Activated CD8-positive, alpha-beta memory T cell treated with anti-CD3 and anti-CD28 coated beads, Interleukin-2, amount 10 ng/mL, durations not matched to agents 7 days and 5 days (primary cell): ENCODE data around the gene EML4. TPM values are rescaled to one million over a fixed set of nuclear protein-coding genes. Genes with fewer than 3 reads are reported as not detected.
A peak's percentile ranks its signal among the peaks of the same experiment; 100 is the strongest.

Experiments
- ATAC-seq: fragments of 150-1000 bp; cut with Tn5 transposase; one replicate; pipeline ENCODE4 v1.10.0; 2021; ENCODE audit warnings: moderate library complexity
- CTCF ChIA-PET: fragments of 350-600 bp; sonication (Branson Sonifier 250); formaldehyde crosslinking; loops from one replicate; lab custom pipeline; 2021; ENCODE audit warnings: antibody characterized with exemption; lab: Charles Lee
- DNase-seq: peaks from one replicate; pipeline ENCODE4 v3.0.0-alpha.2; 2020
- H3K27ac Mint-ChIP-seq: one replicate; pipeline ENCODE4 v1.8.0; 2021; ENCODE audit warnings: mild to moderate bottlenecking, mixed read lengths
- H3K27me3 Mint-ChIP-seq: one replicate; pipeline ENCODE4 v1.8.0; 2021; ENCODE audit warnings: mixed read lengths
- H3K36me3 Mint-ChIP-seq: one replicate; pipeline ENCODE4 v1.8.0; 2021; ENCODE audit warnings: mild to moderate bottlenecking, mixed read lengths
- H3K4me1 Mint-ChIP-seq: one replicate; pipeline ENCODE4 v1.8.0; 2021; ENCODE audit warnings: mixed read lengths
- H3K4me3 Mint-ChIP-seq: one replicate; pipeline ENCODE4 v1.8.0; 2021; ENCODE audit warnings: mild to moderate bottlenecking, moderate library complexity, mixed read lengths
- H3K9me3 Mint-ChIP-seq: one replicate; pipeline ENCODE4 v1.8.0; 2022; ENCODE audit warnings: low read depth, mixed read lengths
- total RNA-seq, 2 experiments: library from RNA; stranded (reverse); gene quantifications; one replicate each; pipeline ENCODE4 v1.2.3, GENCODE V29; 2021

The EML4 gene
- total RNA-seq, 2 experiments from 2014 or later = 73.4 to 110 TPM

- DNase-seq (no peak), ATAC-seq (no peak)
- Mint-ChIP-seq H3K9me3 (no peaks in the 10 kb centered on the region), H3K4me1 (peaks cover 24% of the 10 kb centered on the region), H3K36me3 (peaks cover 44% of the 10 kb centered on the region), H3K27ac (no peak overlapping the region), H3K4me3 (no peak overlapping the region), H3K27me3 (no peaks in the 10 kb centered on the region)
- CTCF ChIA-PET = no interaction called here
These were observed 135.0 kb downstream of the EML4 start for GRCh38 chr2:42304059-42304713.

- Mint-ChIP-seq H3K27ac (no peak overlapping the region), H3K4me1 (peaks cover 14% of the 10 kb centered on the region), H3K4me3 (no peak overlapping the region), H3K36me3 (peaks cover 35% of the 10 kb centered on the region), H3K9me3 (no peaks in the 10 kb centered on the region), H3K27me3 (no peaks in the 10 kb centered on the region)
- no peak for DNase-seq
- CTCF ChIA-PET = no interaction called here
- no peak for ATAC-seq
These were observed 138.0 kb downstream of the EML4 start for GRCh38 chr2:42307180-42307579.

GRCh38 chr2:42309366-42309765, 140.2 kb downstream of the EML4 start:
- H3K27me3 Mint-ChIP-seq = no peaks in the 10 kb centered on the region
- H3K4me1 Mint-ChIP-seq = peaks cover 14% of the 10 kb centered on the region
- no peak for DNase-seq
- CTCF ChIA-PET = interaction anchor here (0.7 kb wide), 1 partner anchor 8 kb away, joined by 3 read pairs; no protein-coding TSS in a partner anchor
- H3K4me3 Mint-ChIP-seq = no peak overlapping the region
- ATAC-seq = no peak
- H3K27ac Mint-ChIP-seq = no peak overlapping the region
- no peaks in the 10 kb centered on the region for H3K9me3 Mint-ChIP-seq
- peaks cover 28% of the 10 kb centered on the region for H3K36me3 Mint-ChIP-seq

GRCh38 chr2:42310007-42310515, 140.9 kb downstream of the EML4 start:
- Mint-ChIP-seq H3K27ac (no peak overlapping the region), H3K4me3 (no peak overlapping the region), H3K36me3 (peaks cover 31% of the 10 kb centered on the region), H3K27me3 (no peaks in the 10 kb centered on the region), H3K4me1 (peaks cover 20% of the 10 kb centered on the region), H3K9me3 (no peaks in the 10 kb centered on the region)
- ATAC-seq (no peak), DNase-seq (no peak)
- CTCF ChIA-PET = no interaction called here

- DNase-seq (no peak), ATAC-seq (no peak)
- Mint-ChIP-seq H3K27ac (no peak overlapping the region), H3K4me3 (no peak overlapping the region), H3K4me1 (peaks cover 10% of the 10 kb centered on the region), H3K36me3 (peaks cover 27% of the 10 kb centered on the region), H3K9me3 (no peaks in the 10 kb centered on the region), H3K27me3 (no peaks in the 10 kb centered on the region)
- CTCF ChIA-PET = no interaction called here
These were observed 143.0 kb downstream of the EML4 start for GRCh38 chr2:42312106-42312505.

- no peaks in the 10 kb centered on the region for H3K9me3 Mint-ChIP-seq
- CTCF ChIA-PET = no interaction called here
- no peaks in the 10 kb centered on the region for H3K27me3 Mint-ChIP-seq
- peaks cover 8% of the 10 kb centered on the region for H3K4me1 Mint-ChIP-seq
- no peak for ATAC-seq
- H3K4me3 Mint-ChIP-seq = no peak overlapping the region
- H3K27ac Mint-ChIP-seq = no peak overlapping the region
- DNase-seq = no peak
- H3K36me3 Mint-ChIP-seq = peaks cover 35% of the 10 kb centered on the region
These were observed 145.8 kb downstream of the EML4 start for GRCh38 chr2:42314892-42315468.

GRCh38 chr2:42315844-42316470, 146.8 kb downstream of the EML4 start:
- DNase-seq (no peak), ATAC-seq (no peak)
- H3K27ac Mint-ChIP-seq = no peak overlapping the region
- H3K4me3 Mint-ChIP-seq = no peak overlapping the region
- CTCF ChIA-PET = interaction anchor here (1.3 kb wide), 1 partner anchor 13 kb away, joined by 3 read pairs; no protein-coding TSS in a partner anchor
- no peaks in the 10 kb centered on the region for H3K27me3 Mint-ChIP-seq
- H3K9me3 Mint-ChIP-seq = no peaks in the 10 kb centered on the region
- peaks cover 41% of the 10 kb centered on the region for H3K36me3 Mint-ChIP-seq
- H3K4me1 Mint-ChIP-seq = peaks cover 12% of the 10 kb centered on the region

- Mint-ChIP-seq H3K4me3 (no peak overlapping the region), H3K27me3 (no peaks in the 10 kb centered on the region), H3K27ac (no peak overlapping the region), H3K4me1 (peaks cover 17% of the 10 kb centered on the region), H3K9me3 (no peaks in the 10 kb centered on the region), H3K36me3 (peaks cover 45% of the 10 kb centered on the region)
- ATAC-seq = no peak
- CTCF ChIA-PET = interaction anchor here (1.3 kb wide), 1 partner anchor 12 kb away, joined by 3 read pairs; no protein-coding TSS in a partner anchor
- no peak for DNase-seq
These were observed 147.8 kb downstream of the EML4 start for GRCh38 chr2:42316910-42317309.

- ATAC-seq (no peak), DNase-seq (no peak)
- peaks cover 17% of the 10 kb centered on the region for H3K4me1 Mint-ChIP-seq
- peaks cover 44% of the 10 kb centered on the region for H3K36me3 Mint-ChIP-seq
- CTCF ChIA-PET = no interaction called here
- H3K27ac Mint-ChIP-seq = no peak overlapping the region
- no peaks in the 10 kb centered on the region for H3K9me3 Mint-ChIP-seq
- H3K27me3 Mint-ChIP-seq = no peaks in the 10 kb centered on the region
- H3K4me3 Mint-ChIP-seq = no peak overlapping the region
These were observed 148.3 kb downstream of the EML4 start for GRCh38 chr2:42317486-42317885.

GRCh38 chr2:42317945-42318344, 148.8 kb downstream of the EML4 start:
- no peaks in the 10 kb centered on the region for H3K9me3 Mint-ChIP-seq

GRCh38 chr2:42319265-42319664, 150.1 kb downstream of the EML4 start:
- H3K4me1 Mint-ChIP-seq = peaks cover 17% of the 10 kb centered on the region
- H3K36me3 Mint-ChIP-seq = peaks cover 49% of the 10 kb centered on the region
- H3K4me3 Mint-ChIP-seq = no peak overlapping the region
- H3K27me3 Mint-ChIP-seq = no peaks in the 10 kb centered on the region
- CTCF ChIA-PET = interaction anchor here (1.1 kb wide), 1 partner anchor 9 kb away, joined by 4 read pairs; no protein-coding TSS in a partner anchor
- no peak overlapping the region for H3K27ac Mint-ChIP-seq
- ATAC-seq (no peak), DNase-seq (no peak)
- H3K9me3 Mint-ChIP-seq = no peaks in the 10 kb centered on the region

More at GRCh38 chr2:42317945-42318344, 148.8 kb downstream of the EML4 start:
- Mint-ChIP-seq H3K4me1 (peaks cover 17% of the 10 kb centered on the region), H3K36me3 (peaks cover 47% of the 10 kb centered on the region), H3K27me3 (no peaks in the 10 kb centered on the region), H3K27ac (no peak overlapping the region), H3K4me3 (no peak overlapping the region)
- ATAC-seq (no peak), DNase-seq (no peak)
- CTCF ChIA-PET = no interaction called here

- peaks cover 42% of the 10 kb centered on the region for H3K36me3 Mint-ChIP-seq
- no peak overlapping the region for H3K4me3 Mint-ChIP-seq
- no peaks in the 10 kb centered on the region for H3K27me3 Mint-ChIP-seq
- ATAC-seq (no peak), DNase-seq (no peak)
- H3K4me1 Mint-ChIP-seq = peaks cover 12% of the 10 kb centered on the region
- peak overlapping the region; percentile 52 for H3K27ac Mint-ChIP-seq
- no peaks in the 10 kb centered on the region for H3K9me3 Mint-ChIP-seq
- CTCF ChIA-PET = interaction anchor here (1.2 to 1.5 kb wide), 2 partner anchors 35 to 226 kb away, joined by 3 to 4 read pairs; no protein-coding TSS in a partner anchor
These were observed 152.4 kb downstream of the EML4 start for GRCh38 chr2:42321452-42322064.

- Mint-ChIP-seq H3K27ac (no peak overlapping the region), H3K4me1 (peaks cover 24% of the 10 kb centered on the region), H3K27me3 (no peaks in the 10 kb centered on the region), H3K4me3 (no peak overlapping the region), H3K36me3 (peaks cover 28% of the 10 kb centered on the region), H3K9me3 (no peaks in the 10 kb centered on the region)
- no peak for DNase-seq
- CTCF ChIA-PET = interaction anchor here (0.9 to 1.1 kb wide), 2 partner anchors 11 to 237 kb away, joined by 3 to 4 read pairs; no protein-coding TSS in a partner anchor
- no peak for ATAC-seq
These were observed 155.1 kb downstream of the EML4 start for GRCh38 chr2:42324244-42324643.
